NB4 (cell line): ENCODE measurements around the gene DAW1.

Source experiments
- DNase-seq: peaks from one replicate; pipeline ENCODE4 v3.0.0; 2010; ENCODE audit warnings: low read depth
- H3K4me3 ChIP-seq: one replicate; pipeline ENCODE4 v1.5.1; 2011; ENCODE audit warnings: mild to moderate bottlenecking, low read depth, low read length, moderate library complexity
- MYC ChIP-seq: IDR thresholded peaks from 2 replicates; pipeline ENCODE4 v1.6.1; 2011; ENCODE audit warnings: low read depth, low read length
- POLR2A ChIP-seq: IDR thresholded peaks from 2 replicates; pipeline ENCODE4 v1.6.1; 2011; ENCODE audit warnings: mild to moderate bottlenecking; ENCODE audit not compliant: insufficient read length; ENCODE audit errors: extremely low read depth
- TF ChIP-seq, protein P1 (sequence below): IDR thresholded peaks from one replicate; pipeline ENCODE4 v1.5.1; 2012; ENCODE audit warnings: low read depth, low read length
- TF ChIP-seq, protein P2 (sequence below): IDR thresholded peaks from 2 replicates; pipeline ENCODE4 v1.6.1; 2011; ENCODE audit warnings: low read depth, low read length

DAW1 gene

DNA sequence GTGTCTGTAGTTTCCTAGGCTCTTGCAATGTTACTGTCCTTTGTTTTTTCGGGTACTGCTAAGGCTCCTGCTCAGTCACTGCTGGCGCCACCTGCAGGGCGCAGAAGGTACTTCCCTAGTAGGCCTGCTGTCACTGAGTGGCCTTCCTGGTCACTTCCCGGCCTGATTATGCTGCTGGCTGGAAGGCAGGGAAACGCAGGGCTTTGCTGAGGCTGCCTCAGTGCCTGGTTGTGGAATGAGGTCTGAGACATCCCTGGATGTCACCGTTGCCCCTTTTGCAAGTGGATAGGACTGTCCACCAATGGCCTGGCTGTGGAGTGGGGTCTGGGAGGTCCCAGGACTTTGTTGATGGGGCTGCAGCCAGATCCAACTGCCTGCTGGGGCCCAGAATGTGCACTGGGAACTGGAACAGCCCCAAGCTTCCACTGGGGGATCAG lies 13.1 kb downstream of the DAW1 start:
- H3K4me3 ChIP-seq, result no peak overlapping the region
- TF ChIP-seq, protein P1, sequence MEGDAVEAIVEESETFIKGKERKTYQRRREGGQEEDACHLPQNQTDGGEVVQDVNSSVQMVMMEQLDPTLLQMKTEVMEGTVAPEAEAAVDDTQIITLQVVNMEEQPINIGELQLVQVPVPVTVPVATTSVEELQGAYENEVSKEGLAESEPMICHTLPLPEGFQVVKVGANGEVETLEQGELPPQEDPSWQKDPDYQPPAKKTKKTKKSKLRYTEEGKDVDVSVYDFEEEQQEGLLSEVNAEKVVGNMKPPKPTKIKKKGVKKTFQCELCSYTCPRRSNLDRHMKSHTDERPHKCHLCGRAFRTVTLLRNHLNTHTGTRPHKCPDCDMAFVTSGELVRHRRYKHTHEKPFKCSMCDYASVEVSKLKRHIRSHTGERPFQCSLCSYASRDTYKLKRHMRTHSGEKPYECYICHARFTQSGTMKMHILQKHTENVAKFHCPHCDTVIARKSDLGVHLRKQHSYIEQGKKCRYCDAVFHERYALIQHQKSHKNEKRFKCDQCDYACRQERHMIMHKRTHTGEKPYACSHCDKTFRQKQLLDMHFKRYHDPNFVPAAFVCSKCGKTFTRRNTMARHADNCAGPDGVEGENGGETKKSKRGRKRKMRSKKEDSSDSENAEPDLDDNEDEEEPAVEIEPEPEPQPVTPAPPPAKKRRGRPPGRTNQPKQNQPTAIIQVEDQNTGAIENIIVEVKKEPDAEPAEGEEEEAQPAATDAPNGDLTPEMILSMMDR, result peak; percentile 97
- TF ChIP-seq, protein P2, sequence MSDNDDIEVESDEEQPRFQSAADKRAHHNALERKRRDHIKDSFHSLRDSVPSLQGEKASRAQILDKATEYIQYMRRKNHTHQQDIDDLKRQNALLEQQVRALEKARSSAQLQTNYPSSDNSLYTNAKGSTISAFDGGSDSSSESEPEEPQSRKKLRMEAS, result no peak
- DNase-seq, result peak; percentile 78

DNA sequence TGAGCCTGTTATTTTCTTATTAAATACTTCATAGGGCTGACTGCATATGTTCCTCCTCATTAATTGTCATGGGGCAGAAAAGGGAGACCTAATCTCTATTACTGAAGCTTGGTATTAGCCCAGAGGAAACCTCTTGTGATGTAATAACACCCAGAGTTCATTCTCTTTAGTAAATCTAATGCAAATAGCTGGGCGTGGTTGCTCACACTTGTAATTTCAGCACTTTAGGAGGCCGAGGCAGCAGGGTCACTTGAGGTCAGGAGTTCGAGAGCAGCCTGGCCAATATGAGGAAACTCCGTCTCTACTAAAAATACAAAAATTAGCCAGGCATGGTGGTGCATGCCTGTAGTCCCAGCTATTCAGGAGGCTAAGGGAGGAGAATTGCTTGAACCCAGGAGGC lies 14.7 kb downstream of the DAW1 start:
- TF ChIP-seq, protein P2, result no peak
- DNase-seq, result peak; percentile 25

DNA sequence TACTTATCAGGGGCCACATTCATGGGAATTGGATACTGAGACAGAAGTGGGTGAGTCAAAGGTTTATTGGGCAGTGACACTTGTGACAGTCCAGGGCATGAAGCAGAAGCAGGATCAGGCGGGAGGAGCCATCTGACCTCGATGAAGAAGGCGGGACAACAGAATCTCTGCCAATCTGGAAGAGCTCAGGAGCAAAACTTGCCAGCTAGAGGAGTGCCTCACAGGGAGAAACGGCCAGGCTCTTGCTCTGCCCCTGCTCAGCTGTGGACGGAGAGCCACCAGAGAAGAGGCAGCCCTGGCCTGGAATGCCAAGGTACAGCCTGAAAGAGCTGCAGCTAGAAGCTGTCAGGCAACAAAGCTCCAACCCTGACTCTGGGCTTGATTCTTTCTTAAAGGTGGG lies 16.9 kb downstream of the DAW1 start:
- peak; percentile 33 for DNase-seq
- TF ChIP-seq, protein P2, result no peak
- TF ChIP-seq MYC (no peak), POLR2A (no peak)
- TF ChIP-seq, protein P1, result no peak

More for the DNA sequence above, 14.7 kb downstream of the DAW1 start:
- H3K4me3 ChIP-seq, result no peak overlapping the region

DNA sequence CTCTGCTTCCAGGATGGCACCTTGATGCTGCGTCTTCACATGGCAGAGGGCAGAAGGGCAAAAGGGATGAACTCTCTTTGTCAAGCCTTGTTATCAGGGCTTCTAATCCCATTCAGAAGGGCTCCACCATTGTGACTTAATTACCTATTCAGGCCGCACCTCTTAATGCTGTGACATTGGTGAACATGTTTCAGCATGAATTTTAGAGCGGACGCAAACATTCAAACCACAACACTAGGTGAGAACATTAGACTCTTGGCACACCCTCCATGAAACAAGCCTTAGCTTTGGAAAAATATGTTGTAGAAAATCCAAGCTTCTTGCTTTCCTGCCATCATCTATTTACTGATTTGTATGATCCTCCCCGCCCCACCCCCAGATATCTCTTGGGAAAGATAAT lies 17.9 kb downstream of the DAW1 start:
- H3K4me3 ChIP-seq, result no peak overlapping the region
- DNase-seq, result no peak
- TF ChIP-seq MYC (no peak), POLR2A (no peak)
- TF ChIP-seq, protein P2, result no peak
- TF ChIP-seq, protein P1, result no peak

More for the DNA sequence above, 16.9 kb downstream of the DAW1 start:
- H3K4me3 ChIP-seq, result no peak overlapping the region

DNA sequence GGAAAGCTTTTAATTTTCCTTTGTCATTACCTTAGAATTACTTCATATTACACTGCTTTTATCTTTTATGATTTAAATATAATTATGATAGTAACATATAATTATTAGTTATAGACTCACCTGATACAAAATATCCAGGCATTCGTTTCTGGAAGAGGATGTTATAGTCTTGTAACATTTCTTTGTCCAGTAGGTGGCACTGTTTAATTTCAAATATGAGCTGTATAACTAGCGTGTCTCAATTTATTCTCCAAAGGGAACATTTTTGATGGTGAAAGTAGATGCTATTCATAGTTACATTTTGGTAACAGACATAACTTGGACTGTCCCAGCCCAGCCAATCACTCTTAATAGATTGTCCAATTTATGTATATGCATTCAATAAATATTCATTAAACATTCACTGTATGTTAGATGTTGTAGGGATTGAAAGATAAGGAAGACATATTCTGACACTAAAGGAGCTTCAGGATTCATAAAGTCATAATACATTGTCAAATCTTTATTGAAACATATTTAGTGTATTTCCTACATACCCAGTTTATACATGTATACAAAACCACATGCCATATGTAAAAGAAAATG lies 19.2 kb downstream of the DAW1 start:
- H3K4me3 ChIP-seq, result no peak overlapping the region
- peak; percentile 68 for DNase-seq
- TF ChIP-seq, protein P1, result peak; percentile 33
- TF ChIP-seq MYC, result no peak

DNA sequence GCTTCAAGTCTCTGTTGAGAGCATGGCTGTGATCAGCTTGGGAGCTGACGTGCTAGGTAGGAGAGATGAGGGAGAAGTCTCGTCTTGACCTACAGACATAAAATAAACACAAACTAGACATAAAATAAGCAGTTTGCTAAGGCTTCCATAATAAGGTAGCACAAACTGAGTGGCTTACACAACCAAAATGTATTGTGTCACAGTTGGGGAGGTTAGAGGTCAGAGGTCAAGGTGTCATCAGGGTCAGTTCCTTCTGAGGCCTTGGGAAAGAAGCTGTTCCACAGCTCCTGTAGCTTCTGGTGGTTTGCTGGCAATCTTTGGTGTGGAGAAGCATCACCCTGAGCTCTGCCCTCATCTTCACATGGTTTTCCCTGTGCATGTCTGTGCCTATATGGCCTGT lies 20.2 kb downstream of the DAW1 start:
- no peak overlapping the region for H3K4me3 ChIP-seq
- DNase-seq, result peak; percentile 20
- TF ChIP-seq MYC, result no peak
- TF ChIP-seq, protein P2, result no peak
- no peak for TF ChIP-seq POLR2A
- TF ChIP-seq, protein P1, result no peak
